ENCODE measurements around the gene ADAMTS6. TPM values are rescaled to one million over a fixed set of nuclear protein-coding genes. Genes with fewer than 3 reads are reported as not detected.

The ADAMTS6 gene
- total and polyA plus RNA-seq, 5 donors from 2014 or later, result 0.03 to 1.5 (median 0.14) TPM; not detected in 1

- Histone ChIP-seq H3K4me3 (ENCODE audit: low read depth, low read length) (no peak overlapping the region), H3K9me3 (ENCODE audit: control insufficient read depth in 2 of 2, low read length in 2 of 2) (no peaks in the 10 kb centered on the region), H3K36me3 (ENCODE audit: control insufficient read depth, insufficient read depth, low read length) (no peaks in the 10 kb centered on the region), H3K27ac (ENCODE audit: insufficient read depth, low read length, poor library complexity, severe bottlenecking) (no peak overlapping the region), H3K4me1 (ENCODE audit: control insufficient read depth, insufficient read depth, low read length, poor library complexity, severe bottlenecking) (no peaks in the 10 kb centered on the region), H3K27me3 (ENCODE audit: control insufficient read depth, insufficient read depth, low read length) (no peaks in the 10 kb centered on the region)
- no peak for ATAC-seq (ENCODE audit: low read depth in 2 of 2)
- H3K4me3 Mint-ChIP-seq, result no peak overlapping the region
- H3K27me3 Mint-ChIP-seq, result peaks cover 12% of the 10 kb centered on the region
- H3K4me1 Mint-ChIP-seq, result peaks cover 0 to 5% (median 0%) of the 10 kb centered on the region in 4 donors
- H3K27ac Mint-ChIP-seq, result no peak overlapping the region
- H3K36me3 Mint-ChIP-seq, result no peaks in the 10 kb centered on the region
- peaks cover 0 to 4% (median 0%) of the 10 kb centered on the region in 7 donors for H3K9me3 Mint-ChIP-seq
- DNase-seq, result no peak
These were observed 340.2 kb downstream of the ADAMTS6 start for GRCh38 chr5:65141493-65141892.

GRCh38 chr5:65137631-65138030 is 344.1 kb downstream of the ADAMTS6 start:
- H3K36me3 Mint-ChIP-seq, result no peaks in the 10 kb centered on the region
- Histone ChIP-seq H3K9me3 (ENCODE audit: control insufficient read depth in 2 of 2, low read length in 2 of 2) (no peaks in the 10 kb centered on the region), H3K4me1 (ENCODE audit: control insufficient read depth, insufficient read depth, low read length, poor library complexity, severe bottlenecking) (no peaks in the 10 kb centered on the region), H3K27me3 (ENCODE audit: control insufficient read depth, insufficient read depth, low read length) (no peaks in the 10 kb centered on the region), H3K36me3 (ENCODE audit: control insufficient read depth, insufficient read depth, low read length) (no peaks in the 10 kb centered on the region), H3K27ac (ENCODE audit: insufficient read depth, low read length, poor library complexity, severe bottlenecking) (no peak overlapping the region), H3K4me3 (ENCODE audit: low read depth, low read length) (no peak overlapping the region)
- H3K27ac Mint-ChIP-seq, result no peak overlapping the region
- H3K9me3 Mint-ChIP-seq, result peaks cover 0 to 4% (median 0%) of the 10 kb centered on the region in 7 donors
- H3K27me3 Mint-ChIP-seq, result peaks cover 6% of the 10 kb centered on the region
- DNase-seq, result no peak
- H3K4me3 Mint-ChIP-seq, result no peak overlapping the region
- ATAC-seq (ENCODE audit: low read depth in 2 of 2), result no peak
- H3K4me1 Mint-ChIP-seq, result peaks cover 0 to 5% (median 0%) of the 10 kb centered on the region in 4 donors

GRCh38 chr5:65133477-65134110 is 348.1 kb downstream of the ADAMTS6 start:
- H3K27me3 Mint-ChIP-seq, result no peaks in the 10 kb centered on the region
- Histone ChIP-seq H3K27ac (ENCODE audit: insufficient read depth, low read length, poor library complexity, severe bottlenecking) (no peak overlapping the region), H3K4me1 (ENCODE audit: control insufficient read depth, insufficient read depth, low read length, poor library complexity, severe bottlenecking) (no peaks in the 10 kb centered on the region), H3K9me3 (ENCODE audit: control insufficient read depth in 2 of 2, low read length in 2 of 2) (no peaks in the 10 kb centered on the region), H3K36me3 (ENCODE audit: control insufficient read depth, insufficient read depth, low read length) (no peaks in the 10 kb centered on the region), H3K4me3 (ENCODE audit: low read depth, low read length) (no peak overlapping the region), H3K27me3 (ENCODE audit: control insufficient read depth, insufficient read depth, low read length) (no peaks in the 10 kb centered on the region)
- peaks cover 0 to 5% (median 0%) of the 10 kb centered on the region in 4 donors for H3K4me1 Mint-ChIP-seq
- DNase-seq (no peak), ATAC-seq (ENCODE audit: low read depth in 2 of 2) (no peak)
- peaks cover 0 to 2% (median 0%) of the 10 kb centered on the region in 7 donors for H3K9me3 Mint-ChIP-seq
- no peak overlapping the region for H3K27ac Mint-ChIP-seq
- no peak overlapping the region for H3K4me3 Mint-ChIP-seq
- no peaks in the 10 kb centered on the region for H3K36me3 Mint-ChIP-seq

- Mint-ChIP-seq H3K9me3 (peaks cover 0 to 2% (median 0%) of the 10 kb centered on the region in 7 donors), H3K27ac (no peak overlapping the region), H3K36me3 (no peaks in the 10 kb centered on the region), H3K27me3 (no peaks in the 10 kb centered on the region), H3K4me3 (no peak overlapping the region), H3K4me1 (no peaks in the 10 kb centered on the region)
- Histone ChIP-seq H3K27me3 (ENCODE audit: control insufficient read depth, insufficient read depth, low read length) (no peaks in the 10 kb centered on the region), H3K4me3 (ENCODE audit: low read depth, low read length) (no peak overlapping the region), H3K9me3 (ENCODE audit: control insufficient read depth in 2 of 2, low read length in 2 of 2) (no peaks in the 10 kb centered on the region), H3K36me3 (ENCODE audit: control insufficient read depth, insufficient read depth, low read length) (no peaks in the 10 kb centered on the region), H3K4me1 (ENCODE audit: control insufficient read depth, insufficient read depth, low read length, poor library complexity, severe bottlenecking) (no peaks in the 10 kb centered on the region), H3K27ac (ENCODE audit: insufficient read depth, low read length, poor library complexity, severe bottlenecking) (no peak overlapping the region)
- ATAC-seq (ENCODE audit: low read depth in 2 of 2) (no peak), DNase-seq (no peak)
These were observed 349.3 kb downstream of the ADAMTS6 start for GRCh38 chr5:65132386-65132785.

- H3K27me3 Mint-ChIP-seq, result no peaks in the 10 kb centered on the region
These were observed 353.5 kb downstream of the ADAMTS6 start for GRCh38 chr5:65128226-65128625.

GRCh38 chr5:65127161-65127901 is 354.4 kb downstream of the ADAMTS6 start:
- H3K36me3 ChIP-seq (ENCODE audit: control insufficient read depth, insufficient read depth, low read length), result no peaks in the 10 kb centered on the region
- no peaks in the 10 kb centered on the region for H3K36me3 Mint-ChIP-seq
- H3K27me3 ChIP-seq (ENCODE audit: control insufficient read depth, insufficient read depth, low read length), result no peaks in the 10 kb centered on the region
- no peak for ATAC-seq (ENCODE audit: low read depth in 2 of 2)
- H3K27ac ChIP-seq (ENCODE audit: insufficient read depth, low read length, poor library complexity, severe bottlenecking), result no peak overlapping the region
- peak overlapping the region in 1 of 3 donors; percentile 58 for H3K27ac Mint-ChIP-seq
- no peaks in the 10 kb centered on the region for H3K4me1 Mint-ChIP-seq
- DNase-seq, result no peak
- no peak overlapping the region for H3K4me3 ChIP-seq (ENCODE audit: low read depth, low read length)
- no peaks in the 10 kb centered on the region for H3K4me1 ChIP-seq (ENCODE audit: control insufficient read depth, insufficient read depth, low read length, poor library complexity, severe bottlenecking)
- H3K9me3 Mint-ChIP-seq, result peaks cover 0 to 2% (median 0%) of the 10 kb centered on the region in 7 donors
- no peaks in the 10 kb centered on the region for H3K9me3 ChIP-seq (ENCODE audit: control insufficient read depth in 2 of 2, low read length in 2 of 2)
- no peak overlapping the region for H3K4me3 Mint-ChIP-seq
- no peaks in the 10 kb centered on the region for H3K27me3 Mint-ChIP-seq

More at GRCh38 chr5:65128226-65128625, 353.5 kb downstream of the ADAMTS6 start:
- no peaks in the 10 kb centered on the region for H3K27me3 ChIP-seq (ENCODE audit: control insufficient read depth, insufficient read depth, low read length)
- peaks cover 0 to 2% (median 0%) of the 10 kb centered on the region in 7 donors for H3K9me3 Mint-ChIP-seq
- no peaks in the 10 kb centered on the region for H3K36me3 ChIP-seq (ENCODE audit: control insufficient read depth, insufficient read depth, low read length)
- no peak overlapping the region for H3K4me3 ChIP-seq (ENCODE audit: low read depth, low read length)
- no peak overlapping the region for H3K27ac Mint-ChIP-seq
- DNase-seq (no peak), ATAC-seq (ENCODE audit: low read depth in 2 of 2) (no peak)
- H3K4me1 Mint-ChIP-seq, result no peaks in the 10 kb centered on the region
- H3K9me3 ChIP-seq (ENCODE audit: control insufficient read depth in 2 of 2, low read length in 2 of 2), result no peaks in the 10 kb centered on the region
- no peak overlapping the region for H3K27ac ChIP-seq (ENCODE audit: insufficient read depth, low read length, poor library complexity, severe bottlenecking)
- no peaks in the 10 kb centered on the region for H3K4me1 ChIP-seq (ENCODE audit: control insufficient read depth, insufficient read depth, low read length, poor library complexity, severe bottlenecking)
- H3K4me3 Mint-ChIP-seq, result no peak overlapping the region
- H3K36me3 Mint-ChIP-seq, result no peaks in the 10 kb centered on the region

- Histone ChIP-seq H3K4me1 (ENCODE audit: control insufficient read depth, insufficient read depth, low read length, poor library complexity, severe bottlenecking) (no peaks in the 10 kb centered on the region), H3K27me3 (ENCODE audit: control insufficient read depth, insufficient read depth, low read length) (no peaks in the 10 kb centered on the region), H3K27ac (ENCODE audit: insufficient read depth, low read length, poor library complexity, severe bottlenecking) (no peak overlapping the region), H3K4me3 (ENCODE audit: low read depth, low read length) (no peak overlapping the region), H3K36me3 (ENCODE audit: control insufficient read depth, insufficient read depth, low read length) (no peaks in the 10 kb centered on the region), H3K9me3 (ENCODE audit: control insufficient read depth in 2 of 2, low read length in 2 of 2) (no peaks in the 10 kb centered on the region)
- no peaks in the 10 kb centered on the region for H3K36me3 Mint-ChIP-seq
- no peaks in the 10 kb centered on the region for H3K4me1 Mint-ChIP-seq
- H3K4me3 Mint-ChIP-seq, result no peak overlapping the region
- DNase-seq (no peak), ATAC-seq (ENCODE audit: low read depth in 2 of 2) (no peak)
- H3K27ac Mint-ChIP-seq, result peak overlapping the region in 1 of 3 donors; percentile 58
- no peaks in the 10 kb centered on the region for H3K27me3 Mint-ChIP-seq
- H3K9me3 Mint-ChIP-seq, result no peaks in the 10 kb centered on the region
These were observed 355.1 kb downstream of the ADAMTS6 start for GRCh38 chr5:65126542-65127069.

All from CD4-positive, CD25-positive, alpha-beta regulatory T cell (primary cell).